Kidney epithelial cell (primary cell): ENCODE measurements around the gene HM13. TPM values are rescaled to one million over a fixed set of nuclear protein-coding genes. Genes with fewer than 3 reads are reported as not detected.

ENCODE experiments used
- DNase-seq: peaks from one replicate; pipeline ENCODE4 v3.0.0-alpha.2; 2010; ENCODE audit warnings: low read depth
- H3K27me3 ChIP-seq: 2 replicates; pipeline ENCODE4 v1.6.0; 2011; ENCODE audit warnings: low read length; ENCODE audit not compliant: control insufficient read depth, insufficient read depth
- H3K36me3 ChIP-seq: 2 replicates; pipeline ENCODE4 v1.5.1; 2011; ENCODE audit warnings: low read length; ENCODE audit not compliant: control insufficient read depth, insufficient read depth
- H3K4me3 ChIP-seq: 2 replicates; pipeline ENCODE4 v1.5.1; 2011; ENCODE audit warnings: low read depth, mild to moderate bottlenecking, control low read depth, low read length
- total RNA-seq: library from RNA; depleted of rRNA; stranded (reverse); fragments of >200 nt; gene quantifications from 2 replicates; pipeline ENCODE4 v1.2.3, GENCODE V29; 2015
- TF ChIP-seq, protein P1 (sequence below): IDR thresholded peaks from 2 replicates; pipeline ENCODE4 v1.5.1; 2011; ENCODE audit warnings: mild to moderate bottlenecking, moderate library complexity, low read length, control low read depth, inconsistent platforms; ENCODE audit not compliant: insufficient read depth, poor library complexity, severe bottlenecking

Gene HM13
- total RNA-seq, 1 donor from 2014 or later = 116 TPM

DNA sequence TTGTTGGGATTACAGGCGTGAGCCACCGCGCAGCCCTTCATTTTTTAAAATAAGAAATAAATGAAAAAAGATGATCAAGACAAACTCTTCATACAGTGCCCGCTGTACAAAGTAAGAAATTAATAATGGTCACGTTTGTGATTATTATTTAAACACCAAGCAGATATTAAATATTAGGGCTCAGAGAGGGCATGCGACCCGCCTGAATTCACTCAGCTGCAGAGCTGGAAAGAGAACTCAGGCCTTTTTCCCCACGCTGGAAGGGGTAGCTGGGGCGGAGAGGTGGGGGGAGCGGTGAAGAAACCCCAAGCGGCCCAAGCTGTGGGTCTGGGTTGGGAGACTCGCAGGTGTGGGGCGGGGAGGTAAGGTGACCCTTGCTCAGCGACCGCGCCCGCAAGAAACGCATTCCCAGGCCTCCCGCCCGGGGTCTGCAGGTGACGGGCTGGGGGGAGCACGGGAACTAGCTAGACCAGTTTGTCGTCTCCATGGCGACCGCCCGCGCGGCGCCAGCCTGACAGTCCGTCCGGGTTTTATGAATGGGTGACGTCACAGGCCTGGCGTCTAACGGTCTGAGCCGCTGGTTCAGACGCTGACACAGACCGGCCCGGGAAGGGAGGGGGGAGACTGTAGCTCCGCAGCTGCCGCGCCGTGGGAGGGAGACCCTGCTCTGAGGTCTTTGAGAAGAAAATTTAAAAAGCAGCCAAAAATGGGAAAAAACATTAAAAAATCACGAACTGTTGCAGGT, 89.8 kb downstream of the HM13 start:
- DNase-seq = peak; percentile 85
- TF ChIP-seq, protein P1, sequence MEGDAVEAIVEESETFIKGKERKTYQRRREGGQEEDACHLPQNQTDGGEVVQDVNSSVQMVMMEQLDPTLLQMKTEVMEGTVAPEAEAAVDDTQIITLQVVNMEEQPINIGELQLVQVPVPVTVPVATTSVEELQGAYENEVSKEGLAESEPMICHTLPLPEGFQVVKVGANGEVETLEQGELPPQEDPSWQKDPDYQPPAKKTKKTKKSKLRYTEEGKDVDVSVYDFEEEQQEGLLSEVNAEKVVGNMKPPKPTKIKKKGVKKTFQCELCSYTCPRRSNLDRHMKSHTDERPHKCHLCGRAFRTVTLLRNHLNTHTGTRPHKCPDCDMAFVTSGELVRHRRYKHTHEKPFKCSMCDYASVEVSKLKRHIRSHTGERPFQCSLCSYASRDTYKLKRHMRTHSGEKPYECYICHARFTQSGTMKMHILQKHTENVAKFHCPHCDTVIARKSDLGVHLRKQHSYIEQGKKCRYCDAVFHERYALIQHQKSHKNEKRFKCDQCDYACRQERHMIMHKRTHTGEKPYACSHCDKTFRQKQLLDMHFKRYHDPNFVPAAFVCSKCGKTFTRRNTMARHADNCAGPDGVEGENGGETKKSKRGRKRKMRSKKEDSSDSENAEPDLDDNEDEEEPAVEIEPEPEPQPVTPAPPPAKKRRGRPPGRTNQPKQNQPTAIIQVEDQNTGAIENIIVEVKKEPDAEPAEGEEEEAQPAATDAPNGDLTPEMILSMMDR = no peak

DNA sequence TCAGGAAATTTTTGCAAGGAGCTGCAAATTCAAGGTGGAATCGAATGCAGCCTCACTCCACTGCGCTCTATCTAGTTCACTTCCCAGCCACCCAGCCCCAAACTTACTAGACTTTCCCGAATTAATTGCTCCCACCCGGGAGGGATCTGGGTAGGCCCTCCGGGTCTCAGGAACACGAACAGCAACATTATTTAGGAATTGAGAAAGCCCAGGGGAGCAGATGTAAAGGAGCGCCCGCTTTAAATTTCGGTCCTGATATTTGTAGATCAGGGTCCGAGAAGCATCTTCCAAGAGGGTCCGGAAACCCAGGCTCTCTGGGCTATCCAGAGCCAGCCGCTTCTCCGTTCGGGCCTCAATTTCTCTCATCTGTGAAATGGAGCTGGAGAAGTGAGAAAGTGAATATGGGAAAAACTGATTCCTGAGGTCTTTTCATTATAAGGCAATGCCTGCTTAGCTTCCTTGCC, 90.4 kb downstream of the HM13 start:
- no peak for DNase-seq
- Histone ChIP-seq H3K4me3 (peak overlapping the region; percentile 86), H3K36me3 (no peaks in the 10 kb centered on the region), H3K27me3 (no peaks in the 10 kb centered on the region)
- TF ChIP-seq, protein P1 = no peak

More for the DNA sequence above, 89.8 kb downstream of the HM13 start:
- Histone ChIP-seq H3K27me3 (no peaks in the 10 kb centered on the region), H3K36me3 (no peaks in the 10 kb centered on the region), H3K4me3 (peak overlapping the region; percentile 86)

DNA sequence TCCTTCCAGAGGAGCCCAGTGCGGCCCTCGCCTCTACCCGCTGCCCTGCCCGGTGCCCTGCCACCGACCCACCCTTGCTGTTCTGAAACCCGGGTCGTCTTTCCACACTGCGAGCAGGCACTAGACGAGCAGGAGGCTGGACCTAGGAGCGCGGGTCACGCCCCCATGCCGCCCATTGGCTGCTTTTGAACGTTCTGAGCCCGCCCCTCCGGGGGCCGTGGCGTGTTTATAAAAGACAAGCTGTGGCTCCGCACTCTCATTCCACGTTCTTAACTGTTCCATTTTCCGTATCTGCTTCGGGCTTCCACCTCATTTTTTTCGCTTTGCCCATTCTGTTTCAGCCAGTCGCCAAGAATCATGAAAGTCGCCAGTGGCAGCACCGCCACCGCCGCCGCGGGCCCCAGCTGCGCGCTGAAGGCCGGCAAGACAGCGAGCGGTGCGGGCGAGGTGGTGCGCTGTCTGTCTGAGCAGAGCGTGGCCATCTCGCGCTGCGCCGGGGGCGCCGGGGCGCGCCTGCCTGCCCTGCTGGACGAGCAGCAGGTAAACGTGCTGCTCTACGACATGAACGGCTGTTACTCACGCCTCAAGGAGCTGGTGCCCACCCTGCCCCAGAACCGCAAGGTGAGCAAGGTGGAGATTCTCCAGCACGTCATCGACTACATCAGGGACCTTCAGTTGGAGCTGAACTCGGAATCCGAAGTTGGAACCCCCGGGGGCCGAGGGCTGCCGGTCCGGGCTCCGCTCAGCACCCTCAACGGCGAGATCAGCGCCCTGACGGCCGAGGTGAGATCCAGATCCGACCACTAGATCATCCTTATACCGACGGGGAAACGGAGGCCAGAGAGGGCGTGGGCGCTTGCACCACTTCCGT, 91.0 kb downstream of the HM13 start, which contains the start of gene ID1:
Gene ID1 (plus strand): TSS at position 259 of the 871 bp plus-strand sequence. CDS start 99 bp downstream, at position 358.
- peak within 1 kb of the TSS; percentile 86 for H3K4me3 ChIP-seq
- peak; percentile 73 for DNase-seq
- H3K36me3 ChIP-seq = no peaks in the 10 kb centered on the region
- H3K27me3 ChIP-seq = no peaks in the 10 kb centered on the region
- TF ChIP-seq, protein P1 = no peak

DNA sequence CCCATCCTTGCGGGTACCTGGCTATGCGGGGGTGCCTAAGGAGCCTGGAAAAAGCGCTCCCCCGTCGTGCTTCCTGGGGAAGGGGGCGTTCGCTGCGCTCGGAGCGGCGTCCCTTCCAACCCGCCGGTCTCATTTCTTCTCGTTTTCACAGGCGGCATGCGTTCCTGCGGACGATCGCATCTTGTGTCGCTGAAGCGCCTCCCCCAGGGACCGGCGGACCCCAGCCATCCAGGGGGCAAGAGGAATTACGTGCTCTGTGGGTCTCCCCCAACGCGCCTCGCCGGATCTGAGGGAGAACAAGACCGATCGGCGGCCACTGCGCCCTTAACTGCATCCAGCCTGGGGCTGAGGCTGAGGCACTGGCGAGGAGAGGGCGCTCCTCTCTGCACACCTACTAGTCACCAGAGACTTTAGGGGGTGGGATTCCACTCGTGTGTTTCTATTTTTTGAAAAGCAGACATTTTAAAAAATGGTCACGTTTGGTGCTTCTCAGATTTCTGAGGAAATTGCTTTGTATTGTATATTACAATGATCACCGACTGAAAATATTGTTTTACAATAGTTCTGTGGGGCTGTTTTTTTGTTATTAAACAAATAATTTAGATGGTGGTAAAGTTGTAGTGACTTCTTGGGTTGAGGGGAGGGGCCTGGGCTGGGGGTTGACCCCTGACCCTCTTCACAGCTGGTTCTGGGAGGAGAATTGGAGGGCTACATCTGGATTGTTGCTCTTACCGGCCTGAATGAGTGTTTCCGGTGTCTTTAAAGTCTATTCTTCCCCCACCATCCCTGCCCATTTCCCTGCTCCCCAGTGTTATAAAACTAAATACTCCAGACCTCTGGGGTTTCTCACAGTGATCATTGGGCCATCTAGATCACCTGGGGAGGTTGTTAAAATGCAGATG, 91.9 kb downstream of the HM13 start:
- Histone ChIP-seq H3K4me3 (peak overlapping the region; percentile 86), H3K27me3 (no peaks in the 10 kb centered on the region), H3K36me3 (no peaks in the 10 kb centered on the region)
- TF ChIP-seq, protein P1 = no peak
- no peak for DNase-seq

DNA sequence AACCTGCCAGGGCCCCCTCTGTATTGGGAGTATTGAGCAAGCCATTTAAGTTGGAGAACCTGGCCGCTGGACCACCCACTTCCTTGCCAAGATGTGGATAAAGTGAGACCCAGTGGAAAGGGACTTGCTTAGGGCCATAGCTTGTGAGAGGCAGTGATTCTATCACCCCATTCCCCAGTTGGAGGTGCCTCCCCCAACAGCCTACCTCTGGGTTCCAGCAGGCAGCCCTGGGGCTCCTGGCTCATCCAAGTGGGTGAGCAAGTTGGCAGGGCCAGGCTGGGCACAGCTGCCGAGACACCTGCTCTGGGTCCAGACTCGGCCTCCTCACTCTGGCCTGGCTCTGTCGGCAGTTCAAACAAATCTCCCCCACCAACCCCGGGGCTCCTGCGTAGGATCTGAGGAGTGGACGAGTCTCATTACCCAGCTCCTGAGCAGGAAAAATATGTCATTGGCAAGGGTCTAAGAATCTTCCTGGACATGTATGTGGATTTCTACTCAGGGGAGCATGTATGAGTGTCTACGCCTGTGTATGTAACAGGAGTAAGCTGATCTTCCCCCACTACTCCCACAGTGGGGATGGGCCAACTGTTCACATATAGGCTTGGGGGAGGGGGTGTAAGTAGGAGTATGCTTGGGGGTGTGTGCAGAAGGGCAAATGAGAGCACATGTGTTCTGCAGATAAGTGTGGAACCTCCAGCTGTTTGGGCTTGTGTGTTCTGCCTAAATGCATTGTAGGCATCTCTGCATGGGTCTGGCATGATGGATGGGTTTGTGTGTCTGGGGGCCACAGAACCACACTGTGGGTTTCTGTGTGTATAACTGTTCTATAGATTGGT, 92.8 kb downstream of the HM13 start:
- peak overlapping the region; percentile 86 for H3K4me3 ChIP-seq
- H3K27me3 ChIP-seq = no peaks in the 10 kb centered on the region
- TF ChIP-seq, protein P1 = no peak
- no peak for DNase-seq
- no peaks in the 10 kb centered on the region for H3K36me3 ChIP-seq
